WTC11 (cell line): ENCODE measurements around the gene PTCSC3.

ENCODE experiments used
- CBFB ChIP-seq: sonication (generic); formaldehyde crosslinking; IDR thresholded peaks from 2 replicates; pipeline ENCODE4 v1.8.1; 2022; ENCODE audit warnings: mild to moderate bottlenecking, low read depth, missing genetic modification reagents
- CREM ChIP-seq: sonication (generic); formaldehyde crosslinking; IDR thresholded peaks from 2 replicates; pipeline ENCODE4 v1.8.1; 2022; ENCODE audit warnings: mild to moderate bottlenecking, missing genetic modification reagents, moderate library complexity
- NR1H2 ChIP-seq: sonication (generic); formaldehyde crosslinking; IDR thresholded peaks from 2 replicates; pipeline ENCODE4 v1.9.0; 2021; ENCODE audit warnings: mild to moderate bottlenecking, moderate library complexity, missing genetic modification reagents
- SMAD4 ChIP-seq: sonication (generic); formaldehyde crosslinking; IDR thresholded peaks from 2 replicates; pipeline ENCODE4 v1.8.0; 2022; ENCODE audit warnings: mild to moderate bottlenecking, missing genetic modification reagents
- TCF7 ChIP-seq: sonication (generic); formaldehyde crosslinking; IDR thresholded peaks from 2 replicates; pipeline ENCODE4 v1.8.0; 2022; ENCODE audit warnings: mild to moderate bottlenecking, low read depth, missing genetic modification reagents, moderate library complexity
- ZNF396 ChIP-seq: fragments of 250-450 bp; sonication (Bioruptor Pico); IDR thresholded peaks from 2 replicates; pipeline ENCODE4 v1.8.0; 2021; ENCODE audit warnings: mild to moderate bottlenecking, moderate library complexity, borderline replicate concordance
- TF ChIP-seq, protein P1 (sequence below): sonication (generic); formaldehyde crosslinking; IDR thresholded peaks from 2 replicates; pipeline ENCODE4 v1.8.0; 2023; ENCODE audit warnings: missing genetic modification reagents
- TF ChIP-seq, protein P2 (sequence below): sonication (generic); formaldehyde crosslinking; IDR thresholded peaks from 2 replicates; pipeline ENCODE4 v1.8.1; 2022; ENCODE audit warnings: low read depth, mild to moderate bottlenecking, moderate library complexity, missing genetic modification reagents, borderline replicate concordance
- TF ChIP-seq, protein P3 (sequence below): fragments of 200-600 bp; IDR thresholded peaks from 2 replicates; pipeline ENCODE4 v1.8.0; 2022; ENCODE audit warnings: antibody characterized with exemption
- TF ChIP-seq, protein P4 (sequence below): sonication (generic); formaldehyde crosslinking; conservative IDR thresholded peaks from 2 replicates; pipeline ENCODE4 v1.8.1; 2022; ENCODE audit warnings: mild to moderate bottlenecking, missing genetic modification reagents
- TF ChIP-seq, protein P5 (sequence below): fragments of 250-450 bp; sonication (Bioruptor Pico); IDR thresholded peaks from 2 replicates; pipeline ENCODE4 v1.9.0; 2021; ENCODE audit warnings: mild to moderate bottlenecking
- TF ChIP-seq, protein P6 (sequence below): sonication (generic); formaldehyde crosslinking; IDR thresholded peaks from 2 replicates; pipeline ENCODE4 v1.8.1; 2022; ENCODE audit warnings: mild to moderate bottlenecking, missing genetic modification reagents, moderate library complexity, borderline replicate concordance

DNA sequence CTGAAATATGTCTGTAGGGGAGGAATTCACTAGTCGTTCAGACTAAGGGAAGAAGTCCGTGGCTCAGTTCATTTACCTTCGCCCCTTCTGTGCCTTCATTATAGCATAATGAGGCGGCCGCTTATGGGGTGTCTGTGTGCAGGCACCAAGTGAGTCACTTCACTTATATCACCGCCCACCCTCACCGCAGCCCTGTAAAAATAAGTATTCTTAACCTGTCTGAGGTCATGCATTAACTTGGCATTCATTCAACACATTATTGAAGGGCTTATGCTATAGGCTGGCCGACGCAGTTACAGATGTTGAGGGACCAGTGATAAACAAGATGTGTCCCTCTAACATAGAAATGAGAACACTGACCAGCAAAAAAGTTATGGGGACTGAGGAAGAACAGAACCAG, 47.7 kb upstream of the PTCSC3 start:
- TF ChIP-seq, protein P1, sequence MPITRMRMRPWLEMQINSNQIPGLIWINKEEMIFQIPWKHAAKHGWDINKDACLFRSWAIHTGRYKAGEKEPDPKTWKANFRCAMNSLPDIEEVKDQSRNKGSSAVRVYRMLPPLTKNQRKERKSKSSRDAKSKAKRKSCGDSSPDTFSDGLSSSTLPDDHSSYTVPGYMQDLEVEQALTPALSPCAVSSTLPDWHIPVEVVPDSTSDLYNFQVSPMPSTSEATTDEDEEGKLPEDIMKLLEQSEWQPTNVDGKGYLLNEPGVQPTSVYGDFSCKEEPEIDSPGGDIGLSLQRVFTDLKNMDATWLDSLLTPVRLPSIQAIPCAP (CRISPR knock-in tag): no peak
- TF ChIP-seq, protein P2, sequence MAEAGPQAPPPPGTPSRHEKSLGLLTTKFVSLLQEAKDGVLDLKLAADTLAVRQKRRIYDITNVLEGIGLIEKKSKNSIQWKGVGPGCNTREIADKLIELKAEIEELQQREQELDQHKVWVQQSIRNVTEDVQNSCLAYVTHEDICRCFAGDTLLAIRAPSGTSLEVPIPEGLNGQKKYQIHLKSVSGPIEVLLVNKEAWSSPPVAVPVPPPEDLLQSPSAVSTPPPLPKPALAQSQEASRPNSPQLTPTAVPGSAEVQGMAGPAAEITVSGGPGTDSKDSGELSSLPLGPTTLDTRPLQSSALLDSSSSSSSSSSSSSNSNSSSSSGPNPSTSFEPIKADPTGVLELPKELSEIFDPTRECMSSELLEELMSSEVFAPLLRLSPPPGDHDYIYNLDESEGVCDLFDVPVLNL (CRISPR knock-in tag): no peak
- TF ChIP-seq CREM (CRISPR knock-in tag): no peak
- TF ChIP-seq NR1H2: no peak
- TF ChIP-seq, protein P3, sequence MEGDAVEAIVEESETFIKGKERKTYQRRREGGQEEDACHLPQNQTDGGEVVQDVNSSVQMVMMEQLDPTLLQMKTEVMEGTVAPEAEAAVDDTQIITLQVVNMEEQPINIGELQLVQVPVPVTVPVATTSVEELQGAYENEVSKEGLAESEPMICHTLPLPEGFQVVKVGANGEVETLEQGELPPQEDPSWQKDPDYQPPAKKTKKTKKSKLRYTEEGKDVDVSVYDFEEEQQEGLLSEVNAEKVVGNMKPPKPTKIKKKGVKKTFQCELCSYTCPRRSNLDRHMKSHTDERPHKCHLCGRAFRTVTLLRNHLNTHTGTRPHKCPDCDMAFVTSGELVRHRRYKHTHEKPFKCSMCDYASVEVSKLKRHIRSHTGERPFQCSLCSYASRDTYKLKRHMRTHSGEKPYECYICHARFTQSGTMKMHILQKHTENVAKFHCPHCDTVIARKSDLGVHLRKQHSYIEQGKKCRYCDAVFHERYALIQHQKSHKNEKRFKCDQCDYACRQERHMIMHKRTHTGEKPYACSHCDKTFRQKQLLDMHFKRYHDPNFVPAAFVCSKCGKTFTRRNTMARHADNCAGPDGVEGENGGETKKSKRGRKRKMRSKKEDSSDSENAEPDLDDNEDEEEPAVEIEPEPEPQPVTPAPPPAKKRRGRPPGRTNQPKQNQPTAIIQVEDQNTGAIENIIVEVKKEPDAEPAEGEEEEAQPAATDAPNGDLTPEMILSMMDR: no peak
- TF ChIP-seq CBFB (CRISPR knock-in tag): no peak
- no peak for TF ChIP-seq TCF7 (CRISPR knock-in tag)
- no peak for TF ChIP-seq ZNF396 (CRISPR knock-in tag)
- TF ChIP-seq, protein P4, sequence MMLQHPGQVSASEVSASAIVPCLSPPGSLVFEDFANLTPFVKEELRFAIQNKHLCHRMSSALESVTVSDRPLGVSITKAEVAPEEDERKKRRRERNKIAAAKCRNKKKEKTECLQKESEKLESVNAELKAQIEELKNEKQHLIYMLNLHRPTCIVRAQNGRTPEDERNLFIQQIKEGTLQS (CRISPR knock-in tag): no peak
- TF ChIP-seq, protein P5, sequence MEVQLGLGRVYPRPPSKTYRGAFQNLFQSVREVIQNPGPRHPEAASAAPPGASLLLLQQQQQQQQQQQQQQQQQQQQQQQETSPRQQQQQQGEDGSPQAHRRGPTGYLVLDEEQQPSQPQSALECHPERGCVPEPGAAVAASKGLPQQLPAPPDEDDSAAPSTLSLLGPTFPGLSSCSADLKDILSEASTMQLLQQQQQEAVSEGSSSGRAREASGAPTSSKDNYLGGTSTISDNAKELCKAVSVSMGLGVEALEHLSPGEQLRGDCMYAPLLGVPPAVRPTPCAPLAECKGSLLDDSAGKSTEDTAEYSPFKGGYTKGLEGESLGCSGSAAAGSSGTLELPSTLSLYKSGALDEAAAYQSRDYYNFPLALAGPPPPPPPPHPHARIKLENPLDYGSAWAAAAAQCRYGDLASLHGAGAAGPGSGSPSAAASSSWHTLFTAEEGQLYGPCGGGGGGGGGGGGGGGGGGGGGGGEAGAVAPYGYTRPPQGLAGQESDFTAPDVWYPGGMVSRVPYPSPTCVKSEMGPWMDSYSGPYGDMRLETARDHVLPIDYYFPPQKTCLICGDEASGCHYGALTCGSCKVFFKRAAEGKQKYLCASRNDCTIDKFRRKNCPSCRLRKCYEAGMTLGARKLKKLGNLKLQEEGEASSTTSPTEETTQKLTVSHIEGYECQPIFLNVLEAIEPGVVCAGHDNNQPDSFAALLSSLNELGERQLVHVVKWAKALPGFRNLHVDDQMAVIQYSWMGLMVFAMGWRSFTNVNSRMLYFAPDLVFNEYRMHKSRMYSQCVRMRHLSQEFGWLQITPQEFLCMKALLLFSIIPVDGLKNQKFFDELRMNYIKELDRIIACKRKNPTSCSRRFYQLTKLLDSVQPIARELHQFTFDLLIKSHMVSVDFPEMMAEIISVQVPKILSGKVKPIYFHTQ: no peak
- TF ChIP-seq, protein P6, sequence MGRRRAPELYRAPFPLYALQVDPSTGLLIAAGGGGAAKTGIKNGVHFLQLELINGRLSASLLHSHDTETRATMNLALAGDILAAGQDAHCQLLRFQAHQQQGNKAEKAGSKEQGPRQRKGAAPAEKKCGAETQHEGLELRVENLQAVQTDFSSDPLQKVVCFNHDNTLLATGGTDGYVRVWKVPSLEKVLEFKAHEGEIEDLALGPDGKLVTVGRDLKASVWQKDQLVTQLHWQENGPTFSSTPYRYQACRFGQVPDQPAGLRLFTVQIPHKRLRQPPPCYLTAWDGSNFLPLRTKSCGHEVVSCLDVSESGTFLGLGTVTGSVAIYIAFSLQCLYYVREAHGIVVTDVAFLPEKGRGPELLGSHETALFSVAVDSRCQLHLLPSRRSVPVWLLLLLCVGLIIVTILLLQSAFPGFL: no peak
- no peak for TF ChIP-seq SMAD4 (CRISPR knock-in tag)
